Suppressor macrophage treated with lipopolysaccharide for 1 hour (primary cell): Measurements from ENCODE around the gene SSB.
"Not testable (repeated sequence)": the region's sequence is repeated elsewhere in the genome, so short reads cannot be mapped to it uniquely, and the experiment has no call there.

ENCODE experiments used
- DNase-seq, 3 donors: peaks; one replicate each; pipeline ENCODE4 v3.0.0-alpha.2; 2020 to 2022

Gene SSB

DNA sequence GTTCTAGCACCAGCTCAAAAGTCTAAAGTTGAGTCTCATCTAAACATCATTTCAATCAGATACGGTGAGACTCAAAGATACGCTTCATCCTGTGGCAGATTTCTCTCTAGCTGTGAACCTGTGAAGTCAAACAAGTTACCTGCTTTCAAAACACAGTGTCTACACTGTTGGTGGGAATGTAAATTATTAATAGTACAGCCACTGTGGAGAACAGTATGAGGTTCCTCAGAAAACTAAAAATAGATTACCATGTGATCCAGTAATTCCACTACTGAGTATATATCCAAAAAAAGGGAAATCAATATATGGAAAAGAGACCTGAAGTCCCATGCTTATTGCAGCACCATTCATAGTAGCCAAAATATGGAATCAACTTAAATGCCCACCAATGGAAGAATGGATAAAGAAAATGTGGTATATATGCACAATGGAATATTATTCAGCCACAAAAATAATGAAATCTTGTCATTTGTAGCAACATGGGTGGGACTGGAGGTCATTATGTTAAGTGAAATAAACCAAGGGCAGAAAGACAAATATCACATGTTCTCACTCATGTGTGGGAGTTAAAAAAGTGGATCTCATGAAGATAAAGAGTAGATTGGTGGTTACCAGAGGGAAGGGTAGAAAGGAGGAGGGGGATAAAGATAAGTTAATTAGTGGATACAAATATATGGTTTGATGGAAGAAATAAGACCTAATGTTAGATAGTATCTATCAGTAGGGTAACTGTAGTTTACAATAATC, 40.2 kb downstream of the SSB start:
- DNase-seq, result no peak

DNA sequence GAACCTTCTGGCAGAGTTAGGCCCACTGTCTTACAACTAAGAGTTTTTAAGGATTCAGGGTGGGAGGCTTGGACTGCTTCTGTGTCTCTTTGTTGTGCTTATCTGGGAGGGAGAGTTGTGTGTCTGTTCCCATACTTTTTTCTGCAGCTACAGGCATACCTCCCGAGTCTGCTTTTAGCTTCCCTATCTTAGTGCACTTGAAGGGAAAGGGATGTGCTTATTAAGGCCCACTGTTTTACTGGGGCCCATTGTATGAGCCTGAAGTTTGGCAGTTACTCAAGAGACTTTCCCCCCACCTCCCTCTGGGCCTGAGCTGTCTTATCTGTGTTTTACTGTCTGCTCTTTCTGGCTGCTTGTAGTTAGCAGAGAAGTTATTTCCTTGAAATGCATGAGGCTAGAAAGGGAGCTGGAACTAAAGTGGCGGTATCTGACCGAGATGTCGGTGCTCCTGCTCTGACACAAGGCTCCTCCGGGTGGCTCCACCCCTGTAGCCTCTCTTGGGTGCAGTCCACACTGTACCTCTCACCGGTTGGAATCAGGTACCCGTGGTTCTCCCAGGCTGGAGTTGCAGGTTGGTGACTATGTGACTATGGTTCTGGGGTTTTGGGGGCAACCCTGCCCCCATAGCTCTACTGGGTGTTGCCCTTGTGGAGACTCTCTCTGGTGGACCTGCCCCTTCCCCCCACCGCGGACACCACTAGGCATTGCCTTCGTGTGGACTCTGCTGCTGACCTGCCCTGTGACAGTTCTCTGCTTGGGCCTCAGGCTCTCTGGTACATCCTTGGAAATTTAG, 41.5 kb downstream of the SSB start:
- DNase-seq, result no peak

DNA sequence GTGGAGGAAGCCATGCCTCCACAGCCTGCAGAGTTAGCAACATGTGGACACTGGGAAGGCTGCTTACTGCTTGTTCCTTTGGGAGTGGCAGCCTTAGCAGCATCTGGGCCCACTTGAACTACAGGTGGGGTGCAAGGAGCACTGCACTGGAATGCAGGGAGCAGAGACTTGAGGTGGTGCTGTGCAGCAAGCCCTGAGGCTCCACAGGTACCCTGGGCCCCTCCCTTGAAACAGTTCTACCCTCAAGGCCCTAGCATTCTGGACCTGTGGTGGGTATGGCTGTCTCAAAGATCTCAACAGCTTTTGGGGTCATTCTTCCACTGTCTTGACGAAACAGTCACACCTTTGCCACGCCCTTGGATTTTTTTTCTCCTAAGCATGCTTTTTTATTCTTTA, 42.1 kb downstream of the SSB start:
- DNase-seq, result no peak

DNA sequence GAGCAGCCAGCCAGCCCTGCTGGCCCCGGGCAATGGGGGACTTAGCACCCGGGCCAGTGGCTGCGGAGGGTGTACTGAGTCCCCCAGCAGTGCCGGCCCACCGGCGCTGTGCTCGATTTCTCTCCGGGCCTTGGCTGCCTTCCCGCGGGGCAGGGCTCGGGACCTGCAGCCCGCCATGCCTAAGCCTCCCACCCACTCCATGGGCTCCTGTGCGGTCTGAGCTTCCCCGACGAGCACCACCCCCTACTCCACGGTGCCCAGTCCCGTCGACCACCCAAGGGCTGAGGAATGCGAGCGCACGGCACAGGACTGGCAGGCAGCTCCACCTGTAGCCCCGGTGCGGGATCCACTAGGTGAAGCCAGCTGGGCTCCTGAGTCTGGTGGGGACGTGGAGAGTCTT, 43.0 kb downstream of the SSB start:
- not testable (repeated sequence) for DNase-seq

DNA sequence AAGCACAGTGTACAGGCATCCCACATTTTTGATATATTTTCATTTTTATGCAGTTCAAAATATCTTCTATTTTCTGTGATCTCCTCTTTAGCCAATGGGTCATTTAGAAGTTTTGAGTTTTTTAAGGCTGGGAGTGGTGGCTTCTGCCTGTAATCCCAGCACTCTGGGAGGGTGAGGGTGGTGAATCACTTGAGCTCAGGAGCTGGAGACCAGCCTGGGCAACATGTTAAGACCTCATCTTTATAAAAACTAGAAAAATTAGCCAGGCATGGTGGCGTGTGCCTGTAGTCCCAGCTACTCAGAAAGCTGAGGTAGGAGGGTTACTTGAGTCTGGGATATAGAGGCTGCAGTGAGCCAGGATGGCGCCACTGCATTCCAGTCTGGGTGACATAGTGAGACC, 46.3 kb downstream of the SSB start:
- DNase-seq, result no peak

DNA sequence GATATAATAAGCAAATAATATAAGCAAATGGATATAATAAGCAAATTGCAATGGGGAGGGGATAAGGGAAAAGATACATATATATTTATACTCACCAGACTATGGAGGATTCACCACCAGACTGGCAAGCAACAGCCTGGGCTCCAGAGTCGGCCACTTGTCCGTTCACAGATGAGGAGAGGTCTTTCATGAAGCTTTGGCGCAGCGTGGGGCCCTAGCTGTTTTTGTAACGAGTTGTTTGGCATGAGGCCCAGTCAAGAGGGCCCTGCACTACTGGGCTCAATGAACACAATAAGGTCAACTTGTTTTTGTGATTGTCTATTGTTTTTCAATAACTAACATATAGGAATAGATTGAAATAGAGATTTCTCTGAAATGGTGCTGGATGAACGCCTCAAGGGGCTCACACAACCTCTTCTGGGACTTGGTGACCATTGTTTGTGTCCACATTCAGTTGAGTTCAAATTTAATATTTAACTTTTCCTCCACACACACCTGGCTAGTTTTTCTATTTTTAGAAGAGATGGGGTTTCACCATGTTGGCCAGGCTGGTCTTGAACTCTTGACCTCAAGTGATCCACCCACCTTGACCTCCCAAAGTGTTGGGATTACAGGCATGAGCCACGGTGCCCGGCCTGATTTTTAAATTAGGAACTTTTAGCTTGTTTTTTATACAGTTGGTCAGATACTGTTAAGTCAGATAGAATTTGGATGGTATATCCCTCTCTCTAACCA, 50.5 kb downstream of the SSB start:
- DNase-seq, result not testable (repeated sequence)

DNA sequence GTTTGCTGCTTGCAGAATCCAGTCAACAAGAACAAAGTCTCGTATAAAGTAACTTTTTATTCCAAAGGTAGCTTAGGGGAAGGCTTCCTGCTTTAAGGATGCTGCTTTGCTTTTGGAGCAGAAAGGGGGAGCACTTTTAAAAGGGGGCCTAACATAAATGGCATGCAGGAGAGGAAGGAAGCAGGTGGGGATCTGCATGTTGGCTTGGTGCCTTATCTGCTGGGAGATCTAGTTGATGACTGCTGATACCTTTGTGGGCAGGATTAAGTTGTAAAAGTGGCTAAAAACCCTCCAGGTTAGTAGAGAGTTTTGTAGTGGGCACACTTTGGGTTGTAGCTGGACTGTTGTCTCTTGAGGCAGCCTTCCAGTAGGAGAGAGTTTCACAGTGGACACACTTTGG, 51.0 kb downstream of the SSB start:
- DNase-seq, result no peak

DNA sequence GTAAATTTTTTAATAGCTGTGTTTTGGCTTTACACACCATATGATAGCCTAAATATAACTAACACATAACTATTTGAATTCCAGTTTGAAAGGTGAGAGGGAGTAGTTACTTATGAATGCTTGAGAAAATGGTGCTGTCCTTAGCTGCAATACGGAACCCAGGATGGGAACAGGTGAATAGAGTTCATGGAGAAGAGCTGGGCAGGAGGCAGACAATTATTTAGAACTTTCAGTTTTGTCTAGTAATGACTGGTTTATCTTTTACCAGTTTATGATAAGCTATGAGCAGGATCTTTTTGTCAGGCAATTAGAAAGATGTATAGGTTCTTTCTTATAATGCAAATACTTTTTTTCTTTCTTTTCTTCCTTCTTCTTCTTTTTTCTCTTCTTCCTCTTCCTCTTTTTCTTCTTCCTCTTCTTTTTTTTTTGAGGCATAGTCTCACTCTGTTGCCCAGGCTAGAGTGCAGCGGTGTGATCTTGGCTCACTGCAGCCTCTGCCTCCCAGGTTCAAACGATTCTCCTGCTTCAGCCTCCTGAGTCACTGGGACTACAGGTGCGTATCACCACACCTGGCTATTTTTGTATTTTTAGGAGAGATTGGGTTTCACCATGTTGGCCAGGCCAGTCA, 54.5 kb downstream of the SSB start:
- DNase-seq, result no peak

DNA sequence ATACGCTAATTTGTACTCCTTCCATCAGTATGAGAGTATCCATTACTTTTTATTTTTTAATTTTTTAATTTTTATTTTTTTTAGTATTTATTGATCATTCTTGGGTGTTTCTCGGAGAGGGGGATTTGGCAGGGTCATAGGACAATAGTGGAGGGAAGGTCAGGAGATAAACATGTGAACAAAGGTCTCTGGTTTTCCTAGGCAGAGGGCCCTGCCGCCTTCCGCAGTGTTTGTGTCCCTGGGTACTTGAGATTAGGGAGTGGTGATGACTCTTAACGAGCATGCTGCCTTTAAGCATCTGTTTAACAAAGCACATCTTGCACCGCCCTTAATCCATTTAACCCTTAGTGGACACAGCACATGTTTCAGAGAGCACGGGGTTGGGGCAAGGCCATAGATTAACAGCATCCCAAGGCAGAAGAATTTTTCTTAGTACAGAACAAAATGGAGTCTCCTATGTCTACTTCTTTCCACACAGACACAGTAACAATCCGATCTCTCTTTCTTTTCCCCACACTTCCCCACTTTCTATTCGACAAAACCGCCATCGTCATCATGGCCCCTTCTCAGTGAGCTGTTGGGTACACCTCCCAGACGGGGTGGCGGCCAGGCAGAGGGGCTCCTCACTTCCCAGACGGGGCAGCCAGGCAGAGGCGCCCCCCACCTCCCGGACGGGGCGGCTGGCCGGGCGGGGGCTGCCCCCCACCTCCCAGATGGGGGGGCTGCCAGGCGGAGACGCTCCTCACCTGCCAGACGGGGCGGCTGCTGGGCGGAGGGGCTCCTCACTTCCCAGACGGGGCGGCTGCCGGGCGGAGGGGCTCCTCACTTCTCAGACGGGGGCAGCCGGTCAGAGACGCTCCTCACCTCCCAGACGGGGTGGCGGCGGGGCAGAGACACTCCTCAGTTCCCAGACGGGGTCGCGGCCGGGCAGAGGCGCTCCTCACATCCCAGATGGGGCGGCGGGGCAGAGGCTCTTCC, 56.9 kb downstream of the SSB start:
- DNase-seq, result not testable (repeated sequence)

DNA sequence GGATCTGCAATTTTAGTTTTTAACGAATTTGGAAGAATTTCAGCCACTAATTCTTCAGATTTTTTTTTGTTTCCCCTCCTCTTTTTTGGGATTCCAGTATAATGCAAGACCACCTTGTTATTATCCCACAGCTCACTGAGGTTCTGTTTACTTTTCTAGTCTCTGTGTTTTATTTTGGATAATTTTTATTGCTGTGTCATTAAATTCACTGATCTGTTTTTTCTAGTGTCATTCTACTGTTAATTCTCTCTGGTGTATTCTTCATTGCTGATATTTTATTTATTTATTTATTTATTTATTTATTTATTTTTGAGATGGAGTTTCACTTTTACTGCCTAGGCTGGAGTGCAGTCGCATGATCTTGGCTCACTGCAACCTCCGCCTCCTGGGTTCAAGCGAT, 60.8 kb downstream of the SSB start:
- no peak for DNase-seq

DNA sequence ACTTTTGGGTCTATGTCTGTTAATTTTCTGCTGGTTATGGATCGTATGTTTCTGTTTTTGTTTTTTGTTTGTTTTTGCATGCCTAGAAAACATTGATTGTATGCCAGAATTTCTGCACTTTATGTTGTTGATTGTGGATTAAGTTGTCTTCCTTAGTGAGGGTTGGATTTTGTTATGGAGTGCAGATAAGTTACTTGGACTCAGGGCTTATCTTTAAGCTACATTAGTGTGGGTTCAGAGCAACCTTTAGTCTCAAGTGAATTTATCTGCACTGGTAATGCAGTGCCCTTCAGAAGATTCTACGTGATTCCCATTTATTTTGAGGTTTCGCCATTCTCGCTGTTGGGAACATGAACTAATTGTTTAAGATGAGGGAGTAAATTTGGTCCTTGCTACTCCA, 61.5 kb downstream of the SSB start:
- DNase-seq, result no peak
